ENCODE data around the gene NACC1. TPM values are rescaled to one million over a fixed set of nuclear protein-coding genes. Genes with fewer than 3 reads are reported as not detected.

The NACC1 gene
- total RNA-seq, 2 experiments from 2014 or later: 116 to 119 TPM

- POLR2A ChIA-PET: no interaction called here
- CTCF ChIA-PET: interaction anchor here (0.6 to 1.4 kb wide), 3 partner anchors 78 to 787 kb away, joined by 3 to 5 read pairs (median 3); no protein-coding TSS in a partner anchor
Measured at GRCh38 chr19:13187419-13187818, 69.4 kb downstream of the NACC1 start.

- POLR2A ChIA-PET: interaction anchor here (1.1 kb wide), 1 partner anchor 58 kb away, joined by 4 read pairs; no protein-coding TSS in a partner anchor
- CTCF ChIA-PET: interaction anchor here (0.7 kb wide), 2 partner anchors 21 to 488 kb away, joined by 4 to 5 read pairs; no protein-coding TSS in a partner anchor
Measured at GRCh38 chr19:13189600-13189999, 71.5 kb downstream of the NACC1 start.

Other genes starting within 250 kb of the NACC1 start
- gene DNASE2, start 236.8 kb upstream of the NACC1 start, total RNA-seq: 10 to 100 TPM; 20.5 to 23.1 TPM
- under 1 TPM; 0.69 to 0.84 TPM for gene KLF1, start 231.1 kb upstream of the NACC1 start, total RNA-seq
- 10 to 100 TPM; 55.2 to 57.2 TPM for gene GCDH, start 227.1 kb upstream of the NACC1 start, total RNA-seq
- gene SYCE2, start 199.0 kb upstream of the NACC1 start, total RNA-seq: 1 to 10 TPM; 1.1 to 1.5 TPM
- gene FARSA, start 184.6 kb upstream of the NACC1 start, total RNA-seq: 100 to 1,000 TPM; 183 to 188 TPM
- 100 to 1,000 TPM; 805 to 809 TPM for gene CALR, start 179.7 kb upstream of the NACC1 start, total RNA-seq
- gene RAD23A, start 172.4 kb upstream of the NACC1 start, total RNA-seq: 100 to 1,000 TPM; 216 to 220 TPM
- gene GADD45GIP1, start 161.0 kb upstream of the NACC1 start, total RNA-seq: 10 to 100 TPM; 38.9 to 40.8 TPM
- gene DAND5, start 148.7 kb upstream of the NACC1 start, total RNA-seq: not detected
- 1 to 10 TPM; 2.2 to 3.5 TPM for gene NFIX, start 122.8 kb upstream of the NACC1 start, total RNA-seq
- gene LYL1, start 15.4 kb upstream of the NACC1 start, total RNA-seq: 1 to 10 TPM; 1.8 to 2.8 TPM
- gene TRMT1, start 1.5 kb upstream of the NACC1 start, total RNA-seq: 100 to 1,000 TPM; 130 to 134 TPM
- gene STX10, start 32.1 kb downstream of the NACC1 start, total RNA-seq: 10 to 100 TPM; 62.8 to 69.0 TPM
- 100 to 1,000 TPM; 117 to 118 TPM for gene IER2, start 32.1 kb downstream of the NACC1 start, total RNA-seq

All from activated CD8-positive, alpha-beta memory T cell treated with anti-CD3 and anti-CD28 coated beads for 36 hours (primary cell).